Duodenal mucosa (tissue), 2 donors: ENCODE data around the gene PTPRE.

Experiments
- H3K27ac ChIP-seq: one replicate; pipeline ENCODE4 v1.7.0; 2013; ENCODE audit warnings: low read depth, low read length
- H3K27me3 ChIP-seq, 2 donors: one replicate each; pipeline ENCODE4 v1.7.0; 2013; ENCODE audit warnings: low read length in 2 of 2, control low read depth in 1 of 2; ENCODE audit not compliant: insufficient read depth in 2 of 2, control insufficient read depth in 1 of 2
- H3K36me3 ChIP-seq, 2 donors: one replicate each; pipeline ENCODE4 v1.7.0; 2013; ENCODE audit warnings: low read length in 2 of 2, control low read depth in 1 of 2; ENCODE audit not compliant: insufficient read depth in 2 of 2, control insufficient read depth in 1 of 2
- H3K4me1 ChIP-seq, 2 donors: one replicate each; pipeline ENCODE4 v1.7.0; 2013; ENCODE audit warnings: low read length in 2 of 2, control low read depth in 1 of 2; ENCODE audit not compliant: insufficient read depth in 2 of 2, control insufficient read depth in 1 of 2
- H3K4me3 ChIP-seq, 2 donors: one replicate each; pipeline ENCODE4 v1.7.0; 2013; ENCODE audit warnings: low read length in 2 of 2, low read depth in 1 of 2
- H3K9ac ChIP-seq, 2 donors: one replicate each; pipeline ENCODE4 v1.7.0; 2013; ENCODE audit warnings: low read length in 2 of 2, low read depth in 1 of 2
- H3K9me3 ChIP-seq, 2 donors: one replicate each; pipeline ENCODE4 v1.7.0; 2013; ENCODE audit warnings: low read length in 2 of 2, control low read depth in 1 of 2; ENCODE audit not compliant: control insufficient read depth in 1 of 2

The PTPRE gene

GRCh38 chr10:127922675-127923366 lies 15.9 kb downstream of the PTPRE start:
- Histone ChIP-seq H3K27me3 (no peaks in the 10 kb centered on the region), H3K9me3 (no peaks in the 10 kb centered on the region), H3K9ac (no peak overlapping the region), H3K4me1 (peaks cover 29 to 38% of the 10 kb centered on the region in 2 donors), H3K36me3 (no peaks in the 10 kb centered on the region), H3K4me3 (no peak overlapping the region), H3K27ac (no peak overlapping the region)

- Histone ChIP-seq H3K27ac (no peak overlapping the region), H3K9ac (no peak overlapping the region), H3K9me3 (no peaks in the 10 kb centered on the region), H3K27me3 (no peaks in the 10 kb centered on the region), H3K4me1 (peaks cover 29 to 39% of the 10 kb centered on the region in 2 donors), H3K4me3 (no peak overlapping the region), H3K36me3 (no peaks in the 10 kb centered on the region)
These were observed 16.7 kb downstream of the PTPRE start for GRCh38 chr10:127923646-127924045.

GRCh38 chr10:127925471-127926207 lies 18.7 kb downstream of the PTPRE start:
- no peaks in the 10 kb centered on the region for H3K9me3 ChIP-seq
- no peak overlapping the region for H3K27ac ChIP-seq
- no peak overlapping the region for H3K9ac ChIP-seq
- no peak overlapping the region for H3K4me3 ChIP-seq
- H3K27me3 ChIP-seq: no peaks in the 10 kb centered on the region
- H3K4me1 ChIP-seq: peaks cover 22 to 30% of the 10 kb centered on the region in 2 donors
- H3K36me3 ChIP-seq: no peaks in the 10 kb centered on the region

GRCh38 chr10:127926455-127926854 lies 19.6 kb downstream of the PTPRE start:
- H3K9ac ChIP-seq: no peak overlapping the region
- no peaks in the 10 kb centered on the region for H3K9me3 ChIP-seq
- no peaks in the 10 kb centered on the region for H3K36me3 ChIP-seq
- H3K4me1 ChIP-seq: peaks cover 14 to 26% of the 10 kb centered on the region in 2 donors
- no peak overlapping the region for H3K4me3 ChIP-seq
- H3K27me3 ChIP-seq: no peaks in the 10 kb centered on the region
- no peak overlapping the region for H3K27ac ChIP-seq

GRCh38 chr10:127928021-127928806 lies 21.3 kb downstream of the PTPRE start:
- H3K27me3 ChIP-seq: no peaks in the 10 kb centered on the region
- H3K9me3 ChIP-seq: no peaks in the 10 kb centered on the region
- H3K27ac ChIP-seq: peak overlapping the region; percentile 40
- H3K4me3 ChIP-seq: no peak overlapping the region
- H3K4me1 ChIP-seq: peaks cover 5 to 15% of the 10 kb centered on the region in 2 donors
- H3K9ac ChIP-seq: no peak overlapping the region
- H3K36me3 ChIP-seq: no peaks in the 10 kb centered on the region

- no peak overlapping the region for H3K27ac ChIP-seq
- H3K36me3 ChIP-seq: peaks cover 0 to 7% of the 10 kb centered on the region in 2 donors
- H3K27me3 ChIP-seq: no peaks in the 10 kb centered on the region
- peaks cover 0 to 2% of the 10 kb centered on the region in 2 donors for H3K4me1 ChIP-seq
- H3K9ac ChIP-seq: no peak overlapping the region
- no peaks in the 10 kb centered on the region for H3K9me3 ChIP-seq
- H3K4me3 ChIP-seq: no peak overlapping the region
These were observed 25.8 kb downstream of the PTPRE start for GRCh38 chr10:127932521-127933270.

- Histone ChIP-seq H3K9ac (no peak overlapping the region), H3K4me1 (no peaks in the 10 kb centered on the region), H3K27ac (no peak overlapping the region), H3K27me3 (no peaks in the 10 kb centered on the region), H3K36me3 (peaks cover 0 to 7% of the 10 kb centered on the region in 2 donors), H3K9me3 (no peaks in the 10 kb centered on the region), H3K4me3 (no peak overlapping the region)
These were observed 26.4 kb downstream of the PTPRE start for GRCh38 chr10:127933271-127933670.

- Histone ChIP-seq H3K27ac (peak overlapping the region; percentile 23), H3K27me3 (no peaks in the 10 kb centered on the region), H3K9me3 (no peaks in the 10 kb centered on the region), H3K36me3 (peaks cover 0 to 7% of the 10 kb centered on the region in 2 donors), H3K4me3 (no peak overlapping the region), H3K4me1 (no peaks in the 10 kb centered on the region), H3K9ac (no peak overlapping the region)
These were observed 27.5 kb downstream of the PTPRE start for GRCh38 chr10:127934383-127934782.

GRCh38 chr10:127935071-127935561 lies 28.2 kb downstream of the PTPRE start:
- Histone ChIP-seq H3K27me3 (no peaks in the 10 kb centered on the region), H3K9me3 (no peaks in the 10 kb centered on the region), H3K4me3 (no peak overlapping the region), H3K36me3 (peaks cover 0 to 7% of the 10 kb centered on the region in 2 donors), H3K27ac (peak overlapping the region; percentile 23), H3K9ac (peak overlapping the region in 1 of 2 donors; percentile 11), H3K4me1 (no peaks in the 10 kb centered on the region)
